SU-DHL-6 (cell line): ENCODE results near the gene MGAM2.

Experiments
- H2AFZ ChIP-seq: fragments of 200-600 bp; sonication (generic); 2 replicates; pipeline ENCODE4 v1.6.1; 2014; ENCODE audit warnings: low read depth, mild to moderate bottlenecking, moderate library complexity, mixed read lengths, antibody characterized with exemption, low read length; ENCODE audit not compliant: severe bottlenecking
- H3F3A ChIP-seq: fragments of 200-600 bp; shearing (Covaris generic); 2 replicates; pipeline ENCODE4 v1.6.0; 2016; ENCODE audit warnings: antibody characterized with exemption, mild to moderate bottlenecking; ENCODE audit not compliant: insufficient read depth
- H3K27ac ChIP-seq: fragments of 200-600 bp; sonication (generic); 2 replicates; pipeline ENCODE4 v1.5.1; 2016; ENCODE audit warnings: low read depth, mild to moderate bottlenecking, low read length, moderate library complexity, mixed read lengths
- H3K27me3 ChIP-seq: fragments of 200-600 bp; sonication (generic), shearing (Covaris generic); 2 replicates; pipeline ENCODE4 v1.6.0; 2014; ENCODE audit warnings: mild to moderate bottlenecking, low read length
- H3K36me3 ChIP-seq: fragments of 200-600 bp; sonication (generic); 2 replicates; pipeline ENCODE4 v1.6.1; 2014; ENCODE audit warnings: mild to moderate bottlenecking, low read length, mixed read lengths
- H3K4me2 ChIP-seq: fragments of 300-600, 200-600 bp; shearing (Covaris generic), sonication (generic); 2 replicates; pipeline ENCODE4 v1.6.0; 2014; ENCODE audit warnings: low read length, low read depth, mild to moderate bottlenecking; ENCODE audit not compliant: poor library complexity, severe bottlenecking
- H3K4me3 ChIP-seq: fragments of 200-600 bp; sonication (generic); 2 replicates; pipeline ENCODE4 v1.5.1; 2014; ENCODE audit warnings: antibody characterized with exemption, low read length, mild to moderate bottlenecking, mixed read lengths; ENCODE audit not compliant: insufficient read depth, poor library complexity, severe bottlenecking
- H3K79me2 ChIP-seq: fragments of 200-600 bp; sonication (generic); 2 replicates; pipeline ENCODE4 v1.6.1; 2014; ENCODE audit warnings: mild to moderate bottlenecking, low read length, moderate library complexity; ENCODE audit not compliant: insufficient read depth
- H3K9ac ChIP-seq: fragments of 200-600 bp; sonication (generic); 2 replicates; pipeline ENCODE4 v1.7.0; 2014; ENCODE audit warnings: mild to moderate bottlenecking, low read length
- H3K9me2 ChIP-seq: fragments of 200-600 bp; sonication (generic); replicated peaks from 2 replicates; pipeline ENCODE4 v1.6.1; 2014; ENCODE audit warnings: low read length; ENCODE audit not compliant: insufficient read depth
- H3K9me3 ChIP-seq: fragments of 200-600 bp; sonication (generic); 2 replicates; pipeline ENCODE4 v1.6.1; 2014; ENCODE audit warnings: low read length, mixed read lengths; ENCODE audit not compliant: insufficient read depth
- H4K20me1 ChIP-seq: fragments of 200-600 bp; sonication (generic); 2 replicates; pipeline ENCODE4 v1.6.1; 2014; ENCODE audit warnings: low read depth, mild to moderate bottlenecking, antibody characterized with exemption, low read length, moderate library complexity, mixed read lengths
- EZH2phosphoT487 ChIP-seq: fragments of 200-600 bp; sonication (generic), shearing (Covaris generic); conservative IDR thresholded peaks from 2 replicates; pipeline ENCODE4 v1.6.1; 2018; ENCODE audit warnings: mild to moderate bottlenecking, antibody characterized with exemption, low read length, moderate library complexity, mixed read lengths
- TF ChIP-seq, protein P1 (sequence below): fragments of 200-600 bp; sonication (generic); IDR thresholded peaks from one replicate; pipeline ENCODE4 v1.5.1; 2017; ENCODE audit warnings: antibody characterized with exemption, mild to moderate bottlenecking, low read length, moderate library complexity; ENCODE audit not compliant: insufficient read depth, poor library complexity, severe bottlenecking

Gene MGAM2

DNA sequence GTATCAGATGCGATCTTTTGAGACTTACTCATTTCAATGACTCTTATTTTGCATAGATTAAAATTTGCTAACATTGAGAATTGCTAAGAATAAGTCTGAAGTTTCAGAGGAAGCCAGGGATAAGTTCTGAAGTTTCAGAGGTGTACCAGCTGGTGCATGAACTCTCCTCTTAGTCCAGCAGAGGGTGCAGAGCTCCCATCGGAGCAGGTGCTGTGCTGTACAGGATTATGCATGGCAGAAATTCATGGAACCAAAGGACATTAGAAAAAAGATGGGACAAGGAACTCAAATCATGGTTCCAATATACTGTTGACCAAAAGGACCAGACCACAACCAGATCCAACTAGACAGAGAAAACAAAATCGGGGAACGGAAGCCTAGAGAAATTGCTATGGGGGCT is 41.9 kb downstream of the MGAM2 start:
- Histone ChIP-seq H3K36me3 (no peaks in the 10 kb centered on the region), H3K9ac (no peak overlapping the region), H3K4me2 (no peak overlapping the region), H3F3A (no peaks in the 10 kb centered on the region), H3K9me2 (no peaks in the 10 kb centered on the region), H3K27me3 (no peaks in the 10 kb centered on the region), H4K20me1 (no peaks in the 10 kb centered on the region), H2AFZ (no peak overlapping the region), H3K9me3 (no peaks in the 10 kb centered on the region), H3K4me3 (no peak overlapping the region), H3K27ac (no peak overlapping the region), H3K79me2 (no peaks in the 10 kb centered on the region)
- TF ChIP-seq EZH2phosphoT487: no peak
- TF ChIP-seq, protein P1, sequence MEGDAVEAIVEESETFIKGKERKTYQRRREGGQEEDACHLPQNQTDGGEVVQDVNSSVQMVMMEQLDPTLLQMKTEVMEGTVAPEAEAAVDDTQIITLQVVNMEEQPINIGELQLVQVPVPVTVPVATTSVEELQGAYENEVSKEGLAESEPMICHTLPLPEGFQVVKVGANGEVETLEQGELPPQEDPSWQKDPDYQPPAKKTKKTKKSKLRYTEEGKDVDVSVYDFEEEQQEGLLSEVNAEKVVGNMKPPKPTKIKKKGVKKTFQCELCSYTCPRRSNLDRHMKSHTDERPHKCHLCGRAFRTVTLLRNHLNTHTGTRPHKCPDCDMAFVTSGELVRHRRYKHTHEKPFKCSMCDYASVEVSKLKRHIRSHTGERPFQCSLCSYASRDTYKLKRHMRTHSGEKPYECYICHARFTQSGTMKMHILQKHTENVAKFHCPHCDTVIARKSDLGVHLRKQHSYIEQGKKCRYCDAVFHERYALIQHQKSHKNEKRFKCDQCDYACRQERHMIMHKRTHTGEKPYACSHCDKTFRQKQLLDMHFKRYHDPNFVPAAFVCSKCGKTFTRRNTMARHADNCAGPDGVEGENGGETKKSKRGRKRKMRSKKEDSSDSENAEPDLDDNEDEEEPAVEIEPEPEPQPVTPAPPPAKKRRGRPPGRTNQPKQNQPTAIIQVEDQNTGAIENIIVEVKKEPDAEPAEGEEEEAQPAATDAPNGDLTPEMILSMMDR: no peak

GRCh38 chr7:142158736-142159496 is 47.4 kb downstream of the MGAM2 start:
- Histone ChIP-seq H4K20me1 (no peaks in the 10 kb centered on the region), H3K9me2 (no peaks in the 10 kb centered on the region), H3K9ac (no peak overlapping the region), H3K36me3 (no peaks in the 10 kb centered on the region), H3K27ac (no peak overlapping the region), H3K79me2 (no peaks in the 10 kb centered on the region), H3K9me3 (no peaks in the 10 kb centered on the region), H2AFZ (no peak overlapping the region), H3K4me2 (no peak overlapping the region), H3F3A (no peaks in the 10 kb centered on the region), H3K27me3 (no peaks in the 10 kb centered on the region), H3K4me3 (no peak overlapping the region)
- no peak for TF ChIP-seq EZH2phosphoT487
- TF ChIP-seq, protein P1: no peak

- no peak overlapping the region for H3K4me2 ChIP-seq
- no peaks in the 10 kb centered on the region for H4K20me1 ChIP-seq
- no peaks in the 10 kb centered on the region for H3K27me3 ChIP-seq
- H3K9me2 ChIP-seq: no peaks in the 10 kb centered on the region
- no peaks in the 10 kb centered on the region for H3K79me2 ChIP-seq
- H3K36me3 ChIP-seq: no peaks in the 10 kb centered on the region
- no peaks in the 10 kb centered on the region for H3F3A ChIP-seq
- H2AFZ ChIP-seq: no peak overlapping the region
- no peak for TF ChIP-seq EZH2phosphoT487
- TF ChIP-seq, protein P1: no peak
- H3K9me3 ChIP-seq: no peaks in the 10 kb centered on the region
- H3K27ac ChIP-seq: no peak overlapping the region
- no peak overlapping the region for H3K9ac ChIP-seq
- no peak overlapping the region for H3K4me3 ChIP-seq
These were observed 50.4 kb downstream of the MGAM2 start for GRCh38 chr7:142161921-142162320.
